Measurements from ENCODE around the gene IMPDH1. TPM values are rescaled to one million over a fixed set of nuclear protein-coding genes. Genes with fewer than 3 reads are reported as not detected.

The IMPDH1 gene
- total and polyA plus RNA-seq, 2 experiments from 2014 or later = 34.7 to 70.5 TPM

DNA sequence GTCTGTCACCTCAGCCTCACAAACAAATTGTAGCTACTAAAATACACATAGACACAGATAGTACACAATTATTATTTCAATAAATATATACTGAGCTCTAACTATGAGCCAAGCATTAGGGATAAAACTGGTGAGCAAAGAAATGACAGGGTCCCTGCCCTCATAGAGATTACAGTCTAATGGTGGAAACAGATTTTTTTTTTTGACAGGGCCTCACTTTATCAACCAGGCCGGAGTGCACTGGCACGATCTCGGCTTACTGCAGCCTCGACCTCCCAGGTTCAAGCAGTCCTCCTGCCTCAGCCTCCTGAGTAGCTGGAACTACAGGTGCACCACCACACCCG is 65.4 kb downstream of the IMPDH1 start:
- DNase-seq (ENCODE audit: low spot score) = no peak
- peaks cover 6% of the 10 kb centered on the region for H4K20me1 ChIP-seq (ENCODE audit: insufficient read depth, poor library complexity, severe bottlenecking)
- peak overlapping the region; percentile 94 for H3K4me2 ChIP-seq
- peak overlapping the region; percentile 76 for H2AFZ ChIP-seq
- TF ChIP-seq EZH2 (IDR thresholded peaks at IDR 0.05; ENCODE audit: borderline replicate concordance) (no peak), EZH2phosphoT487 (IDR thresholded peaks at IDR 0.05; ENCODE audit: low read depth, severe bottlenecking, unreplicated experiment) (no peak)
- TF ChIP-seq, protein P1, sequence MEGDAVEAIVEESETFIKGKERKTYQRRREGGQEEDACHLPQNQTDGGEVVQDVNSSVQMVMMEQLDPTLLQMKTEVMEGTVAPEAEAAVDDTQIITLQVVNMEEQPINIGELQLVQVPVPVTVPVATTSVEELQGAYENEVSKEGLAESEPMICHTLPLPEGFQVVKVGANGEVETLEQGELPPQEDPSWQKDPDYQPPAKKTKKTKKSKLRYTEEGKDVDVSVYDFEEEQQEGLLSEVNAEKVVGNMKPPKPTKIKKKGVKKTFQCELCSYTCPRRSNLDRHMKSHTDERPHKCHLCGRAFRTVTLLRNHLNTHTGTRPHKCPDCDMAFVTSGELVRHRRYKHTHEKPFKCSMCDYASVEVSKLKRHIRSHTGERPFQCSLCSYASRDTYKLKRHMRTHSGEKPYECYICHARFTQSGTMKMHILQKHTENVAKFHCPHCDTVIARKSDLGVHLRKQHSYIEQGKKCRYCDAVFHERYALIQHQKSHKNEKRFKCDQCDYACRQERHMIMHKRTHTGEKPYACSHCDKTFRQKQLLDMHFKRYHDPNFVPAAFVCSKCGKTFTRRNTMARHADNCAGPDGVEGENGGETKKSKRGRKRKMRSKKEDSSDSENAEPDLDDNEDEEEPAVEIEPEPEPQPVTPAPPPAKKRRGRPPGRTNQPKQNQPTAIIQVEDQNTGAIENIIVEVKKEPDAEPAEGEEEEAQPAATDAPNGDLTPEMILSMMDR (IDR thresholded peaks at IDR 0.05; ENCODE audit: poor library complexity) = no peak
- peaks cover 35% of the 10 kb centered on the region for H3K79me2 ChIP-seq
- peaks cover 4% of the 10 kb centered on the region for H3K27me3 ChIP-seq
- H3K9me3 ChIP-seq (ENCODE audit: low read depth) = no peaks in the 10 kb centered on the region
- H3K36me3 ChIP-seq (replicated peaks; ENCODE audit: insufficient read depth, low read depth) = no peaks in the 10 kb centered on the region
- H3K4me1 ChIP-seq (ENCODE audit: insufficient read depth) = peaks cover 15% of the 10 kb centered on the region
- H3K9me2 ChIP-seq (replicated peaks; ENCODE audit: insufficient read depth) = no peaks in the 10 kb centered on the region
- 93% methylated on average over 5 of the region's 5 CpGs for WGBS (ENCODE audit: low lambda C conversion rate, missing lambda C conversion rate)
- H3K27ac ChIP-seq = no peak overlapping the region
- no peak overlapping the region for H3K4me3 ChIP-seq

DNA sequence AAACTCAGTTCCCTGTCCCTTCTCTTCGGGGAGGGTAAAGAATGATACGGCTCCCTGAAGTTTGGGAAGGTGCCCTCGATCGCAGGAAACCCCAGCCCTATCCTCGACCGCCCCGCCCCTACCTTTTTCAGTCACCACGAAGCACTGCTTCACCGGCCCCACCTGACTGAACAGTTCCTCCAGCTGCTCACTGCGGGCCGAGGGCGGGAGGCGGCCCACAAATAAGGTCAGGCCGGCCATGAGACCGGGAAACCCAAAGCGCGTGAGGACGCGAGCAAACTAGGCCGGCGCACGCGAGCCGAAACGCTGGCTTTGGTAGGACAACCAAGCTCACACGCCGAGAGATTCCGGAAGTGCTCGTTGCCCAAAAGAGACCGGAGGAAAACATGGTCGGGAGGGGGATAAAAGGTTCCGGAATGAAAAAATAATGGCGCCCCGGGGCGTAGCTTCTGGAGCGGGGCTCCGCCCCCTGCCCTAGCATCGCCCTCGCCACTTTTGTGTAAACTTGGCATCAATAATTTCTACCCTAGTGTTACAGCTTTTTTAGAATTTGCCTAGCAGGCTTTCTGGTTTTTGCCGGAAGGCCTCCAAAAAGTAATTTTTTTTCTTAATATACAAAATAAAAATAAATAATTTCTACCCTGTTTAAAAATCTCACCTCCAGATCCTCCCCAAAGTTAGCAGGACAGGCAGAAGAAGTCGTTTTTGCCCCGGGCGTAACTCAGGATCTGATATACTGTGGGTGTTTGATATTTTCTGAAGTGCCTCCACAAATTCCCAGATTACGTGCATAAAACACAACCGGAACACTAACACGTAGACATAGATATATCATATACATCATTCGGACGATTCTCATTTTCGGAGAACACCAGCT is 66.0 kb downstream of the IMPDH1 start, which contains the start of gene RBM28:
Gene RBM28, minus strand, starts transcription at position 355 of the 877 bp plus-strand sequence. Its CDS starts 115 bp downstream, at position 240.
- no peaks in the 10 kb centered on the region for H3K9me3 ChIP-seq (ENCODE audit: low read depth)
- H3K27ac ChIP-seq = peak within 1 kb of the TSS; percentile 92
- peaks cover 36% of the 10 kb centered on the region for H3K79me2 ChIP-seq
- 15% methylated on average over 49 of the region's 49 CpGs for WGBS (ENCODE audit: low lambda C conversion rate, missing lambda C conversion rate)
- peaks cover 6% of the 10 kb centered on the region for H4K20me1 ChIP-seq (ENCODE audit: insufficient read depth, poor library complexity, severe bottlenecking)
- peak; percentile 95 for DNase-seq (ENCODE audit: low spot score)
- H3K36me3 ChIP-seq (replicated peaks; ENCODE audit: insufficient read depth, low read depth) = no peaks in the 10 kb centered on the region
- peak within 1 kb of the TSS; percentile 94 for H3K4me2 ChIP-seq
- no peaks in the 10 kb centered on the region for H3K27me3 ChIP-seq
- H3K4me3 ChIP-seq = peak within 1 kb of the TSS; percentile 80
- H3K9me2 ChIP-seq (replicated peaks; ENCODE audit: insufficient read depth) = no peaks in the 10 kb centered on the region
- TF ChIP-seq EZH2phosphoT487 (IDR thresholded peaks at IDR 0.05; ENCODE audit: low read depth, severe bottlenecking, unreplicated experiment) (no peak), EZH2 (IDR thresholded peaks at IDR 0.05; ENCODE audit: borderline replicate concordance) (no peak)
- TF ChIP-seq, protein P1 (IDR thresholded peaks at IDR 0.05; ENCODE audit: poor library complexity) = no peak
- H2AFZ ChIP-seq = peak within 1 kb of the TSS; percentile 88
- H3K4me1 ChIP-seq (ENCODE audit: insufficient read depth) = peaks cover 15% of the 10 kb centered on the region

Small RNAs within 50 kb of the gene (small RNA-seq; reads per million reads assigned to genes)
- not detected for gene AC010655.1
- gene RNU7-27P = not detected
- gene RNU7-54P = not detected

Other genes starting within 250 kb of the IMPDH1 start
- not detected in 2 replicates for gene LEP, start 168.7 kb downstream of the IMPDH1 start, total RNA-seq
- gene LEP, start 168.7 kb downstream of the IMPDH1 start, polyA plus RNA-seq = not detected in 2 replicates
- 19.3 and 25.7 TPM in 2 replicates for gene RBM28, start 66.1 kb downstream of the IMPDH1 start, total RNA-seq
- gene RBM28, start 66.1 kb downstream of the IMPDH1 start, polyA plus RNA-seq = 26.4 and 32.2 TPM in 2 replicates
- gene PRRT4, start 48.3 kb downstream of the IMPDH1 start, total RNA-seq = 1.2 and 2.2 TPM in 2 replicates
- 3.4 and 4.1 TPM in 2 replicates for gene PRRT4, start 48.3 kb downstream of the IMPDH1 start, polyA plus RNA-seq
- gene HILPDA, start 45.9 kb upstream of the IMPDH1 start, total RNA-seq = 16.5 and 18.0 TPM in 2 replicates
- 37.4 and 44.2 TPM in 2 replicates for gene HILPDA, start 45.9 kb upstream of the IMPDH1 start, polyA plus RNA-seq
- gene METTL2B, start 66.8 kb upstream of the IMPDH1 start, total RNA-seq = 22.9 and 29.0 TPM in 2 replicates
- 9.1 and 11.4 TPM in 2 replicates for gene METTL2B, start 66.8 kb upstream of the IMPDH1 start, polyA plus RNA-seq